GM12874 (cell line): Measurements from ENCODE around the gene MT3.

Experiments
- TF ChIP-seq, protein P1 (sequence below): IDR thresholded peaks from 2 replicates; pipeline ENCODE4 v1.5.1; 2011; ENCODE audit warnings: low read depth, mild to moderate bottlenecking, control low read depth, low read length, moderate library complexity; ENCODE audit not compliant: insufficient read depth

Gene MT3

GRCh38 chr16:56583351-56584168 is 5.8 kb upstream of the MT3 start:
- TF ChIP-seq, protein P1, sequence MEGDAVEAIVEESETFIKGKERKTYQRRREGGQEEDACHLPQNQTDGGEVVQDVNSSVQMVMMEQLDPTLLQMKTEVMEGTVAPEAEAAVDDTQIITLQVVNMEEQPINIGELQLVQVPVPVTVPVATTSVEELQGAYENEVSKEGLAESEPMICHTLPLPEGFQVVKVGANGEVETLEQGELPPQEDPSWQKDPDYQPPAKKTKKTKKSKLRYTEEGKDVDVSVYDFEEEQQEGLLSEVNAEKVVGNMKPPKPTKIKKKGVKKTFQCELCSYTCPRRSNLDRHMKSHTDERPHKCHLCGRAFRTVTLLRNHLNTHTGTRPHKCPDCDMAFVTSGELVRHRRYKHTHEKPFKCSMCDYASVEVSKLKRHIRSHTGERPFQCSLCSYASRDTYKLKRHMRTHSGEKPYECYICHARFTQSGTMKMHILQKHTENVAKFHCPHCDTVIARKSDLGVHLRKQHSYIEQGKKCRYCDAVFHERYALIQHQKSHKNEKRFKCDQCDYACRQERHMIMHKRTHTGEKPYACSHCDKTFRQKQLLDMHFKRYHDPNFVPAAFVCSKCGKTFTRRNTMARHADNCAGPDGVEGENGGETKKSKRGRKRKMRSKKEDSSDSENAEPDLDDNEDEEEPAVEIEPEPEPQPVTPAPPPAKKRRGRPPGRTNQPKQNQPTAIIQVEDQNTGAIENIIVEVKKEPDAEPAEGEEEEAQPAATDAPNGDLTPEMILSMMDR = no peak

DNA sequence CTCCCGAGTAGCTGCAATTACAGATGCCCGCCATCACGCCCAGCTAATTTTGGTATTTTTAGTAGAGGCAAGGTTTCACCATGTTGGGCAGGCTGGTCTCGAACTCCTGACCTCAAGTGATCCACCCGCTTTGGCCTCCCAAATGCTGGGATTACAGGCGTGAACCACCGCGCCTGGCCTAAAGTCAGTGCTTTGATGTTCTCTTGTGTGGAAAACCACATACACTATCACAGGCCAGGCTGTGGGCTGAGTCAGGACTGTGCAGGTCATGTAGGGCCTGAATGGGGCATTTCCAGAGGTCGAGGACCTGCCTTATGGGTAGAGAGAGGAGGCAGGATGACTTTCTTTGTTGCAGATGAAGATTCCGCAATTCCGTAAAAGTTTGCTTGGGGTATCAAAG is 5.1 kb upstream of the MT3 start:
- TF ChIP-seq, protein P1 = no peak

- TF ChIP-seq, protein P1 = no peak
These were observed 567 bp upstream of the MT3 start for GRCh38 chr16:56588781-56589140.

GRCh38 chr16:56591377-56592060 is 2.2 kb downstream of the MT3 start:
- TF ChIP-seq, protein P1 = no peak

- TF ChIP-seq, protein P1 = no peak
These were observed 4.4 kb downstream of the MT3 start for GRCh38 chr16:56593573-56594291.

- TF ChIP-seq, protein P1 = no peak
These were observed 4.9 kb downstream of the MT3 start for GRCh38 chr16:56594292-56594619.

GRCh38 chr16:56600398-56600999 is 11.2 kb downstream of the MT3 start:
- TF ChIP-seq, protein P1 = peak; percentile 59; the same call in 1 of the 2 replicates
